ENCODE data around the gene RBM11. TPM values are rescaled to one million over a fixed set of nuclear protein-coding genes. Genes with fewer than 3 reads are reported as not detected.

Gene RBM11
- total and polyA plus RNA-seq, 2 of the 8 experiments (the other 6 are each of a cell fraction or from before 2014, with no cell fraction given): 3.9 to 10.1 TPM

- TF ChIP-seq CTCF (IDR thresholded peaks at IDR 0.05; ENCODE audit: control extremely low read depth in 1 of 3, insufficient read depth in 1 of 3, low read depth in 1 of 3, low read length in 3 of 3): no peak
These were observed 29.8 kb downstream of the RBM11 start (continued) for GRCh38 chr21:14245711-14246110.
